Breast epithelium (tissue), 4 donors: Measurements from ENCODE around the gene PRKCE. TPM values are rescaled to one million over a fixed set of nuclear protein-coding genes. Genes with fewer than 3 reads are reported as not detected.

Experiments used
- DNase-seq, 2 donors: peaks; one replicate each; pipeline ENCODE4 v3.0.0-alpha.2; 2019; ENCODE audit warnings: low spot score in 2 of 2
- H3K27ac ChIP-seq, 2 donors: fragments of 200-600 bp; sonication (generic) in 1 of 2; one replicate each; pipeline ENCODE4 v1.5.1; 2016 to 2019; ENCODE audit warnings: mild to moderate bottlenecking in 1 of 2
- H3K27me3 ChIP-seq, 2 donors: fragments of 200-600 bp; sonication (generic) in 1 of 2; one replicate each; pipeline versions ENCODE4 v1.5.1 to v1.6.0; 2017 to 2019; ENCODE audit warnings: control low read depth in 1 of 2, mild to moderate bottlenecking in 1 of 2
- H3K36me3 ChIP-seq: fragments of 200-600 bp; one replicate; pipeline ENCODE4 v1.5.1; 2019
- H3K4me1 ChIP-seq, 2 donors: fragments of 200-600 bp; sonication (generic); one replicate each; pipeline ENCODE4 v1.5.1; 2016 to 2019; ENCODE audit warnings: control low read depth in 1 of 2
- H3K4me3 ChIP-seq, 3 donors: fragments of 200-600 bp; sonication (generic); 1 replicate in 2 of 3; 2 replicates in 1 of 3; pipeline ENCODE4 v1.5.1; 2016 to 2019; ENCODE audit warnings: mild to moderate bottlenecking in 3 of 3, moderate library complexity in 2 of 3
- H3K9me3 ChIP-seq, 2 donors: fragments of 200-600 bp; sonication (generic) in 1 of 2; one replicate each; pipeline ENCODE4 v1.5.1; 2016 to 2019; ENCODE audit warnings: control low read depth in 1 of 2
- CTCF ChIP-seq, 3 donors: fragments of 450-650 bp; IDR thresholded peaks; one replicate each; pipeline ENCODE4 v1.5.1; 2016 to 2017; ENCODE audit warnings: antibody characterized with exemption in 3 of 3, mild to moderate bottlenecking in 3 of 3, moderate library complexity in 3 of 3
- POLR2A ChIP-seq: fragments of 450-650 bp; IDR thresholded peaks from one replicate; pipeline ENCODE4 v1.6.1; 2016; ENCODE audit warnings: antibody characterized with exemption, mild to moderate bottlenecking, moderate library complexity
- POLR2AphosphoS5 ChIP-seq, 3 donors: sonication (generic); formaldehyde crosslinking; IDR thresholded peaks; one replicate each; pipeline ENCODE4 v1.6.1; 2017; ENCODE audit warnings: antibody characterized with exemption in 3 of 3
- intact Hi-C: fragments of 100-400 bp; cut with DNase I; formaldehyde crosslinking; loops from one replicate; pipeline ENCODE4 v1.15.1; 2023; ENCODE audit warnings: low total_unique reads
- total RNA-seq, 3 donors: library from RNA; depleted of rRNA; stranded (reverse); fragments of >200 nt; gene quantifications; one replicate each; pipeline ENCODE4 v1.1.0, GENCODE V29; 2016

Gene PRKCE
- total RNA-seq, 3 donors from 2014 or later: 20.6 to 34.0 (median 23.6) TPM

- intact Hi-C loops: no loop called here
- no peak for DNase-seq
- Histone ChIP-seq H3K27me3 (no peaks in the 10 kb centered on the region), H3K36me3 (no peaks in the 10 kb centered on the region), H3K4me3 (no peak overlapping the region), H3K27ac (no peak overlapping the region), H3K4me1 (no peaks in the 10 kb centered on the region), H3K9me3 (no peaks in the 10 kb centered on the region)
- TF ChIP-seq POLR2A: no peak
- TF ChIP-seq POLR2AphosphoS5 (IDR thresholded peaks at IDR 0.05): no peak
- TF ChIP-seq CTCF (IDR thresholded peaks at IDR 0.05): no peak
Measured at GRCh38 chr2:45809205-45809604, 157.7 kb downstream of the PRKCE start.

- intact Hi-C loops: no loop called here
- peak overlapping the region in 1 of 2 donors; percentile 28 for H3K27ac ChIP-seq
- no peaks in the 10 kb centered on the region for H3K9me3 ChIP-seq
- H3K4me3 ChIP-seq: no peak overlapping the region
- peaks cover 0 to 21% of the 10 kb centered on the region in 2 donors for H3K4me1 ChIP-seq
- H3K36me3 ChIP-seq: no peaks in the 10 kb centered on the region
- no peak for DNase-seq
- H3K27me3 ChIP-seq: no peaks in the 10 kb centered on the region
- no peak for TF ChIP-seq CTCF (IDR thresholded peaks at IDR 0.05)
- no peak for TF ChIP-seq POLR2AphosphoS5 (IDR thresholded peaks at IDR 0.05)
- no peak for TF ChIP-seq POLR2A
Measured at GRCh38 chr2:45812011-45812500, 160.6 kb downstream of the PRKCE start.

GRCh38 chr2:45813003-45813941 lies 161.8 kb downstream of the PRKCE start:
- Histone ChIP-seq H3K27me3 (no peaks in the 10 kb centered on the region), H3K4me1 (peaks cover 0 to 26% of the 10 kb centered on the region in 2 donors), H3K4me3 (no peak overlapping the region), H3K27ac (peak overlapping the region; percentile 4 to 43), H3K36me3 (no peaks in the 10 kb centered on the region), H3K9me3 (no peaks in the 10 kb centered on the region)
- TF ChIP-seq POLR2A: no peak
- TF ChIP-seq CTCF (IDR thresholded peaks at IDR 0.05): no peak
- peak in 1 of 3 donors; percentile 8 for TF ChIP-seq POLR2AphosphoS5 (IDR thresholded peaks at IDR 0.05)
- no peak for DNase-seq
- intact Hi-C loops: no loop called here

GRCh38 chr2:45814488-45814887 lies 163.0 kb downstream of the PRKCE start:
- intact Hi-C loops: no loop called here
- Histone ChIP-seq H3K4me1 (peaks cover 0 to 35% of the 10 kb centered on the region in 2 donors), H3K27ac (peak overlapping the region in 1 of 2 donors; percentile 4), H3K4me3 (no peak overlapping the region), H3K9me3 (no peaks in the 10 kb centered on the region), H3K36me3 (no peaks in the 10 kb centered on the region), H3K27me3 (no peaks in the 10 kb centered on the region)
- no peak for DNase-seq
- TF ChIP-seq CTCF (IDR thresholded peaks at IDR 0.05): no peak
- no peak for TF ChIP-seq POLR2A
- peak in 1 of 3 donors; percentile 81 for TF ChIP-seq POLR2AphosphoS5 (IDR thresholded peaks at IDR 0.05)
